ENCODE results near the gene PIGN.

PIGN gene

DNA sequence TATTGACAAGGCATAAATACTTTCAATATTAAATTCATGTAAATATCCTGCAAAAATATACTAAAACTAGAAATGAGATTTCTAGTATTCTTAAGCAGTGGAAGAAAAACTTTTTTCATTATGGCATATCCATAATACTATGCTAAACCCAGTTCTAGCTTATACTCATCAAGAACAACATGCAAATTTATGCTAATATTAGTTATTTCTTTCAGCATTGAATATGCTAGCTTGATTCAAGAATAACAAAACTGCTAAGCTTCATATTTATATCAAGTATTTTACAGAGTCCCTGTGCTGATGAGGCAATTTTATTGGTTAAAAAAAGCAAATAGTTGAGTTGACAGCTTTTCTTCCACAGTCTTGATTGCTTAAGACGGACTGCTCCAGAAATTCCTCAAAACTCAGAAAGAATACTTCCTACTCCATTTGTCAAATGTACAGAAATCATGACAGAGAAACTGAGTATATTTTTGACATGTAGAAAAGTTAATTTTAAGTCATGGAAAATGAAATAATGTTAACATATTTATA is 105.0 kb downstream of the PIGN start:
- no peak for DNase-seq (ENCODE audit: low read depth)
- H3K4me3 ChIP-seq (ENCODE audit: low read depth, low read length), result no peak overlapping the region
- TF ChIP-seq CTCF (conservative IDR thresholded peaks at IDR 0.05; ENCODE audit: low read depth, low read length), result no peak

DNA sequence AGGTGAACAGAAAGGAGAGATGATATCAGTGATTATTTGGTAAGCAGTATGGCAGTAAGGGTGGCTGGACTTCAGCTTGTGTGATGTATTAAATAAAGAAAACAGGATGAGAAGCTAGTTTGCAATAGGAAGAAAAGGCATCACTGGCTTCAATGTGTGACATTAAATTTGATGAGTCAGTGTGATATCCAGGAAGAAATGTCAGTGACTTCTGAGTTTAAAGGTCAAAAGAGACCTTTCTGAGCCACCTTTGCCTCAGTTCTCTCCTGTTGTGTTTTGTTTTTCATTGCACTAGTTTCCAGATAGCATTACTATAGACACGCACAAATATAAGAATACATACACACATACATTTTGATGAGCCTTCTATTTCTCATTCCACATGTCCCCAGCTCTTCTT is 105.6 kb downstream of the PIGN start:
- no peak for TF ChIP-seq CTCF (conservative IDR thresholded peaks at IDR 0.05; ENCODE audit: low read depth, low read length)
- no peak overlapping the region for H3K4me3 ChIP-seq (ENCODE audit: low read depth, low read length)
- no peak for DNase-seq (ENCODE audit: low read depth)

DNA sequence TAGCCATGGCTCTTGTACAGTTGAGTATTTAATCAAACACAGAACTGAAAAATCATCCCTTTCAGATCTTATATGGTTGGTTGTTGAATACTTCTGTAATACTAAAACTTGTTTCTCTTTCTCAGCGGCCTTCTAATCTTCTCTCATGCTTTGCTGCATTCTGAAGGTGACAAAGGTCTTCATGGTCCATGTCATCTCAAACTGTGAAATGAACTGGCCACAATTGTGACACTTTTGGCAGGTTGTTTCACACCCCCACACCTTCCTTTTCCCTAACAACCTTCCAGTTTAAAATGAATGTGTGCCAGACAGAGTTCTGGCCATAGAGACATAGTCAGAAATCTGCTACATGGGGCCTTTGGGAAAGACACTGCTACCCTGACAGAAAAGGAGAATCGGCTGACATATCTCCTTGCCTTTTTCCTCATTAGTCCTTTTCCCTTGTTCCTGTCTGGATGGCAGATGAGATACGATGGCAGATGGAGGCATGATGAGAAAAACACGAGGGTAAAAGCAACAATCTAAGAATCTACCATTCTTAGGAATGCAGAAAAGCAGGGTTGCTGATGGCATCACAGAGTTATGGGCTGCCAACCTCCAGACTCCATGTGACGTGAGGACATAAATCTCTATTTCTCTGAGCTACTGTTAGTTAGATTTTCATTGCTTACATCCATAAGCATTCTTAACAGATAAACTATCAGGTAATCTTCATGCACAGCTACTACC is 106.5 kb downstream of the PIGN start:
- no peak for TF ChIP-seq CTCF (conservative IDR thresholded peaks at IDR 0.05; ENCODE audit: low read depth, low read length)
- no peak overlapping the region for H3K4me3 ChIP-seq (ENCODE audit: low read depth, low read length)
- no peak for DNase-seq (ENCODE audit: low read depth)

- no peak for TF ChIP-seq CTCF (conservative IDR thresholded peaks at IDR 0.05; ENCODE audit: low read depth, low read length)
- no peak for DNase-seq (ENCODE audit: low read depth)
- no peak overlapping the region for H3K4me3 ChIP-seq (ENCODE audit: low read depth, low read length)
These were observed 113.2 kb downstream of the PIGN start for GRCh38 chr18:62073461-62074281.

DNA sequence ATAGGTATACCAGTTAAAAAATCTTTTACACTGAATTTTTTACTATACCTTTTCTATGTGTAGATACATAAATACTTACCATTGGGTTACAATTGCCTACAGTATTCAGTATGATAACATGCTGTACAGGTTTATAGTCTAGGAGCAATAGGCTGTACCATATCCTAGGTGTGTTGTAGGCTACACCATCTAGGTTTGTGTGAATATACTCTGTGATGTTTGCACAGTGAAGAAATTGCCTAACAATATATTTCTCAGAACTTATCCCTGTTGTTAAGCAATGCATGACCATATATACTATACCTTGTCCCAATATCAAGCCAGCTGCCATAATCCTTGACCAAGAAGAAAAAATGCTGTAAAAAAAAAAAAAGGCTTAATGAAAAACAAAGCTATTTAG is 114.5 kb downstream of the PIGN start:
- no peak for DNase-seq (ENCODE audit: low read depth)
- H3K4me3 ChIP-seq (ENCODE audit: low read depth, low read length), result no peak overlapping the region
- TF ChIP-seq CTCF (conservative IDR thresholded peaks at IDR 0.05; ENCODE audit: low read depth, low read length), result no peak

DNA sequence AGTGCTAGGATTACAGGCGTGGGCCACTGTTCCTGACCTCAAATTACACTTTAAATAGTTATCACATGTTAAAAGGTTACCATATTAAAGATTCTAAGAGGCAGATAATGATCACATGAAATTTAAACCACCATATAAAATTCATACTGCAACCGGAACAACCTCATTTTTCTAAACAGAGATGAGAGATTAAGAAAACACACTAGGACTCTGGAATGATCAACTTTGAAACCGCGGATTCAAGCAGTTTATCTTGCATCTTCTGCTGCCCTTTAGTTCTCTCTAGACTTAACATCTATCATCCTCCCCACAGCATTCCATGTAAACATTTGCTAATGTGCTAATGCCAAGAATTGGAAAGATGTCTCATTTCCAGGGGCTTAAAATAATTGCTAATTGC is 115.8 kb downstream of the PIGN start:
- peak; percentile 2 for DNase-seq (ENCODE audit: low read depth)
- no peak overlapping the region for H3K4me3 ChIP-seq (ENCODE audit: low read depth, low read length)
- TF ChIP-seq CTCF (conservative IDR thresholded peaks at IDR 0.05; ENCODE audit: low read depth, low read length), result no peak

All from choroid plexus epithelial cell (primary cell).